GM23248 (cell line): ENCODE measurements around the gene CPSF2. TPM values are rescaled to one million over a fixed set of nuclear protein-coding genes. Genes with fewer than 3 reads are reported as not detected.

Experiments
- DNase-seq: peaks from one replicate; pipeline ENCODE4 v3.0.0-alpha.2; 2015
- H2AFZ ChIP-seq: fragments of 200-600 bp; sonication (generic); 2 replicates; pipeline ENCODE4 v1.6.1; 2016; ENCODE audit warnings: antibody characterized with exemption
- H3F3A ChIP-seq: fragments of 200-600 bp; sonication (generic); 2 replicates; pipeline ENCODE4 v1.6.1; 2016; ENCODE audit warnings: mild to moderate bottlenecking, antibody characterized with exemption, mixed run types; ENCODE audit not compliant: insufficient read depth
- H3K27ac ChIP-seq: fragments of 200-600 bp; sonication (generic); 2 replicates; pipeline ENCODE4 v1.5.1; 2016; ENCODE audit warnings: mild to moderate bottlenecking
- H3K27me3 ChIP-seq: fragments of 200-600 bp; sonication (generic); replicated peaks from 2 replicates; pipeline ENCODE4 v1.6.1; 2016; ENCODE audit warnings: mild to moderate bottlenecking; ENCODE audit not compliant: insufficient read depth
- H3K36me3 ChIP-seq: fragments of 200-600 bp; sonication (generic); 2 replicates; pipeline ENCODE4 v1.6.1; 2016; ENCODE audit warnings: low read depth, mild to moderate bottlenecking
- H3K4me1 ChIP-seq: fragments of 200-600 bp; sonication (generic); 2 replicates; pipeline ENCODE4 v1.6.1; 2016; ENCODE audit warnings: mild to moderate bottlenecking; ENCODE audit not compliant: insufficient read depth
- H3K4me2 ChIP-seq: fragments of 200-600 bp; sonication (generic); one replicate; pipeline ENCODE4 v1.6.1; 2016; ENCODE audit warnings: mild to moderate bottlenecking; ENCODE audit not compliant: unreplicated experiment
- H3K4me3 ChIP-seq: fragments of 200-600 bp; sonication (generic); 2 replicates; pipeline ENCODE4 v1.5.1; 2016; ENCODE audit warnings: mild to moderate bottlenecking
- H3K79me2 ChIP-seq: fragments of 200-600 bp; sonication (generic); 2 replicates; pipeline ENCODE4 v1.6.1; 2016; ENCODE audit warnings: mild to moderate bottlenecking; ENCODE audit not compliant: insufficient read depth
- H3K9ac ChIP-seq: fragments of 200-600 bp; sonication (generic); 2 replicates; pipeline ENCODE4 v1.6.1; 2016; ENCODE audit warnings: mild to moderate bottlenecking
- H3K9me2 ChIP-seq: fragments of 200-600 bp; sonication (generic); 2 replicates; pipeline ENCODE4 v1.6.1; 2016; ENCODE audit warnings: mixed run types, mild to moderate bottlenecking, moderate library complexity; ENCODE audit not compliant: insufficient read depth
- H3K9me3 ChIP-seq: fragments of 200-600 bp; sonication (generic); one replicate; pipeline ENCODE4 v1.6.1; 2017; ENCODE audit warnings: low read depth
- H4K20me1 ChIP-seq: fragments of 200-600 bp; sonication (generic); 2 replicates; pipeline ENCODE4 v1.6.0; 2016; ENCODE audit not compliant: insufficient read depth
- EZH2 ChIP-seq: fragments of 200-600 bp; sonication (generic); IDR thresholded peaks from 2 replicates; pipeline ENCODE4 v1.6.1; 2018; ENCODE audit warnings: antibody characterized with exemption, mild to moderate bottlenecking; ENCODE audit not compliant: insufficient read depth, poor library complexity, severe bottlenecking
- EZH2phosphoT487 ChIP-seq: fragments of 200-600 bp; sonication (generic); IDR thresholded peaks from 2 replicates; pipeline ENCODE4 v1.6.1; 2018; ENCODE audit warnings: antibody characterized with exemption, moderate library complexity, mild to moderate bottlenecking, low read depth; ENCODE audit not compliant: insufficient read depth
- WGBS, 2 experiments: methylation state at CpG; one replicate each; pipeline ENCODE4 v1.1.6; 2015 to 2017; ENCODE audit warnings: low lambda C conversion rate in 2 of 2, low coverage in 1 of 2; ENCODE audit errors: missing lambda C conversion rate in 2 of 2; 5-methylcytosine and 5-hydroxymethylcytosine counted together
- in situ Hi-C: fragments of 300-500 bp; cut with MboI; formaldehyde crosslinking; loops from 2 replicates; pipeline ENCODE4 v1.15.0; 2020
- polyA plus RNA-seq: library from polyadenylated mRNA; unstranded; fragments of >200 nt; fragmentation: Nextera tagmentation; extraction: Ambion mirVana; gene quantifications from 2 replicates; pipeline ENCODE4 v1.2.1, GENCODE V29; 2016
- total RNA-seq: library from RNA; depleted of rRNA; stranded (reverse); fragments of >200 nt; shearing (Covaris generic); gene quantifications from 2 replicates; pipeline ENCODE4 v1.2.3, GENCODE V29; 2014

Gene CPSF2
- total and polyA plus RNA-seq, 2 experiments from 2014 or later, result 38.7 to 41.0 TPM

DNA sequence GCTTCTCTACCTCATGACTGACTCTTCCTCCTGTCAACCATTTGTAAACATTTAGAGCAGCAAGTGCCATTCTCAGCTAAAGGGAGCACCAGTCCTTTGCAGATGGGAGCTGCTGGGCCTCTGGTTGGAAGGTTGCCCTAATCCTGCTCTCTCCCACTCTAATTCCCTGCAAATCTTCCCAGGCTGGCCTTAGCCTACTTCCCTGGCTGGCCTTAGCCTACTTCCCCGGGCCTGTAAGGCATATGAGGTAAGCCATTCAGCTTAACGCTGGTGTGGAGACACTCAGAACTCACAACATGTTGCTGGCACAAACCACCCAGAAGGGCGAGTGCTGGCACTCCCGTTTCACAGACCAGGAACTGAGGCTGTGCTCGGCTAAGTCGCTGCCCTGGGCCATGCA is 69.0 kb downstream of the CPSF2 start:
- no peak overlapping the region for H3K27ac ChIP-seq
- H3K4me1 ChIP-seq, result no peaks in the 10 kb centered on the region
- H3K27me3 ChIP-seq, result no peaks in the 10 kb centered on the region
- H3K79me2 ChIP-seq, result no peaks in the 10 kb centered on the region
- H3K9me2 ChIP-seq, result no peaks in the 10 kb centered on the region
- H4K20me1 ChIP-seq, result no peaks in the 10 kb centered on the region
- DNase-seq, result no peak
- H3K9ac ChIP-seq, result no peak overlapping the region
- TF ChIP-seq EZH2phosphoT487, result no peak
- no peak for TF ChIP-seq EZH2
- 43 to 50% methylated on average over 6 of the region's 6 CpGs for WGBS, 2 experiments
- no peaks in the 10 kb centered on the region for H3K36me3 ChIP-seq
- in situ Hi-C loops, result no loop called here
- no peak overlapping the region for H3K4me2 ChIP-seq
- no peaks in the 10 kb centered on the region for H3K9me3 ChIP-seq
- H3F3A ChIP-seq, result no peaks in the 10 kb centered on the region
- H2AFZ ChIP-seq, result no peak overlapping the region
- H3K4me3 ChIP-seq, result no peak overlapping the region

DNA sequence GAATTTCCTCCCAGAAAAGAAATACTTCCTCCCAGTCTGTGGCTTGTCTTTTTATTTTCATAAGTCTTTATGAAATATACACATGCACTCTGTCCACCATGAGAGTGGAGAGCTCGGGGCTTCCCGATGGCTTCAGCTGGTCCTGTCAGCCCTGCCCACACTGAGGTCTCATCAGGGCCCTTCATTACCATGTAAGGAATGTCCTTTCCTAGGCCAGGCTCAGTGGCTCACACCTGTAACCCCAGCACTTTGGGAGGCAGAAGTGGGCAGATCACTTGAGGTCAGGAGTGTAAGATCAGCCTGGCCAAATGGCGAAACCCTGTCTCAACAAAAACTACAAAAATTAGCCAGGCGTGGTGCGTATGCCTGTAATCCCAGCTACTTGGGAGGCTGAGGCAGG is 77.0 kb downstream of the CPSF2 start:
- Histone ChIP-seq H3K9me3 (no peaks in the 10 kb centered on the region), H3K4me2 (no peak overlapping the region), H3K9ac (no peak overlapping the region), H3K4me3 (no peak overlapping the region), H3K36me3 (no peaks in the 10 kb centered on the region), H3K9me2 (no peaks in the 10 kb centered on the region), H3K79me2 (no peaks in the 10 kb centered on the region), H3K27me3 (peaks cover 51% of the 10 kb centered on the region), H4K20me1 (no peaks in the 10 kb centered on the region), H3K4me1 (no peaks in the 10 kb centered on the region), H3F3A (no peaks in the 10 kb centered on the region), H3K27ac (no peak overlapping the region), H2AFZ (no peak overlapping the region)
- DNase-seq, result no peak
- TF ChIP-seq EZH2phosphoT487 (no peak), EZH2 (no peak)
- 87 to 90% methylated on average over 5 of the region's 5 CpGs for WGBS, 2 experiments
- in situ Hi-C loops, result no loop called here

DNA sequence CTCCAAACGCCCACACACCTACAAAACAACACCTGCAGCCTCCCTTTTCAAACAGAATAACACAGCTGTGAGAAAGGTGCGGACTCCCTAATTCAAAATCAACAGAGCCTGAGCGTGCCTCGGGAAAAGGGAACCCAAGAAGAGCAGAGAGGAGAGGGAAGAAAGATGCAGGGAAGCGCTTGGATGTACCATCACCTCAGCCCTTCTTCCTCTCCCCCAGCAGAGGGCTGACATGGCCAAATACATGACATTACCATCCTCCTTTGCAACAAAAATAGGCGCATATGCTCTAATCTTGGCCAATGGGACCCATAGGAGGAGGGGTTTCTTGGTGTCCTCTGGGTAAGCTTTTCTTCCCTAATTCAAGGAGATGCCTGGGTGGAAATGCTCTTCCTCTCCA is 78.0 kb downstream of the CPSF2 start:
- H3K79me2 ChIP-seq, result no peaks in the 10 kb centered on the region

DNA sequence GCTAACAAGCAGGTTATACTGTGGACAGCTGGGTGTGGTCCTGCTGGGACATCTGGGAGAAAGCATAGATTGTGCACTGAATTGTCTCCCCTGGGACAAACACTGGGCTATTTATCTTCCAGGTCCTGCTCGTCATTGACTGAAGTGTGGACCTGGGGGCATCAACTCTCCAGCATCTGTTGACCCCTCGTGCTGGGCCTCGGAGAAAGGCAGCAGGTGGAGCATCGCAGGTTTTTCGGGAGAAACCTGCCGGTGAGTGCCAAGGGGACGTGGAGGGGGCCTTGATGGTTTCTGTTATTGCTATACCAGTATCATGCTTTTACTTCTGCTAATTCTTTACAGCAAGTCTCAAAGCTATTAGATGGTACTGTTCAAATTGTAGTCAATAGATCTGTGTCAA is 81.3 kb downstream of the CPSF2 start:
- Histone ChIP-seq H3K79me2 (no peaks in the 10 kb centered on the region), H3K4me2 (no peak overlapping the region), H3K36me3 (no peaks in the 10 kb centered on the region), H4K20me1 (no peaks in the 10 kb centered on the region), H3K27me3 (peaks cover 64% of the 10 kb centered on the region), H3F3A (no peaks in the 10 kb centered on the region), H3K9ac (no peak overlapping the region), H3K4me3 (no peak overlapping the region), H3K27ac (no peak overlapping the region), H2AFZ (no peak overlapping the region), H3K9me3 (no peaks in the 10 kb centered on the region), H3K4me1 (no peaks in the 10 kb centered on the region), H3K9me2 (no peaks in the 10 kb centered on the region)
- 57 to 58% methylated on average over 7 of the region's 7 CpGs for WGBS, 2 experiments
- no peak for DNase-seq
- TF ChIP-seq EZH2phosphoT487 (no peak), EZH2 (no peak)
- in situ Hi-C loops, result no loop called here

More for the DNA sequence above, 78.0 kb downstream of the CPSF2 start:
- in situ Hi-C loops, result no loop called here
- Histone ChIP-seq H3K9ac (no peak overlapping the region), H4K20me1 (no peaks in the 10 kb centered on the region), H3K9me2 (no peaks in the 10 kb centered on the region), H3K36me3 (no peaks in the 10 kb centered on the region), H3K4me2 (no peak overlapping the region), H3K9me3 (no peaks in the 10 kb centered on the region), H3K4me1 (no peaks in the 10 kb centered on the region), H3F3A (no peaks in the 10 kb centered on the region), H3K27me3 (peaks cover 56% of the 10 kb centered on the region), H2AFZ (no peak overlapping the region), H3K4me3 (no peak overlapping the region), H3K27ac (no peak overlapping the region)
- WGBS, 2 experiments, result 42 to 49% methylated on average over 6 of the region's 6 CpGs
- TF ChIP-seq EZH2, result no peak
- TF ChIP-seq EZH2phosphoT487, result no peak
- no peak for DNase-seq

DNA sequence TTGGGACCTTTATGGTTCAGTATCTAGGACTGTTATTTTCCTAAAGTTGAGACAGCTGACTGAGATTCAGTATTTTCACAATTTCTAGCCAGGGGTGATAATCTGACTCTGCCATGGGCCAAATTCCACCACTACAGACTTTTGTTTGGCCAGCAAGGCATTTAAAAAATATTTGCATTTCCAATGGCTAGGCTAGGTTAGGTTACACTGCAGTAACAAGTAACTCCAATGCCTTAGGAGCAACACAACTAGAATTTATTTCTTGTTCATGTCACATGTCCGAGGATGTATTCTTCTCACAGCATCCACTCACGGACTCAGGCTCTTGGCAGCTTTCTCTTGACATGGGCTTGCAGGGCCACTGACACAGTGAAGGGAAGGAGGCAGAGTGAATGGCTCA is 83.0 kb downstream of the CPSF2 start:
- H3F3A ChIP-seq, result no peaks in the 10 kb centered on the region
- in situ Hi-C loops, result no loop called here
- no peak overlapping the region for H2AFZ ChIP-seq
- no peak overlapping the region for H3K9ac ChIP-seq
- no peak overlapping the region for H3K4me3 ChIP-seq
- H4K20me1 ChIP-seq, result no peaks in the 10 kb centered on the region
- no peaks in the 10 kb centered on the region for H3K79me2 ChIP-seq
- H3K9me3 ChIP-seq, result no peaks in the 10 kb centered on the region
- no peak overlapping the region for H3K4me2 ChIP-seq
- no peaks in the 10 kb centered on the region for H3K9me2 ChIP-seq
- no peak for DNase-seq
- H3K4me1 ChIP-seq, result 0 out of 2 replicates have a peak, but pooled peaks cover 4% of the 10 kb centered on the region
- H3K27ac ChIP-seq, result no peak overlapping the region
- no peaks in the 10 kb centered on the region for H3K36me3 ChIP-seq
- H3K27me3 ChIP-seq, result peaks cover 54% of the 10 kb centered on the region
- WGBS, 2 experiments, result 65 to 70% methylated on average over 2 of the region's 2 CpGs
- no peak for TF ChIP-seq EZH2phosphoT487
